ENCODE measurements around the gene PIK3R5.

The PIK3R5 gene

DNA sequence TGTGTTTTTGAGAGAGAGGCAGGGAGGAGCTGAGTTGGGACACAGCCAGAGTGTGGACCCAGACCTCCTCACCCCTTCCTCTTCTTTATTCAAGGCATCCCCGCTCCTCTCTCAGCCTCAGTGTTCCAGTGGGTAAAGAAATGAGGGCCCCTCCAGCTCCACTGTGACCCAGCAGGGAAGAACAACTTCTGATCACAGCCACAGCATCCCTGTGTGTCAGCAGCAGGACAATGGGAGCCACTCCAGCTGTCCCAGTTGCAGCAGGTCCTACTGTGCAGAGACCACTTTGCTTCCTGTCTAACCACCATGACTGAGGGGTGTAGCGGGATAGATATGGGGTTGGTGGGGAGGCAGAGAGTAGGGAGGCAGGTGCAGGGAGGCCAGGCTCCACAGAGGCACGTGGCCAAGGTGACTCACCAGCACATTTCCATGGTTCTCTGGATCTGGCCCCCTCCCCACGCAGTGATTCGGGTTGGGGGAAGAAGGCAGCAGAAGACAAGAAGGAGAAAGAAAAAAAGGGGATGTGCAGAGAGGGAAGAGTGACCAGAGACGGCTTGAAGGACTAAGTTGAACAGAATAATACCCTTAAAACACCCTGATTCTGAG lies 24.5 kb downstream of the PIK3R5 start:
- TF ChIP-seq CTCF (IDR thresholded peaks at IDR 0.05; ENCODE audit: low read depth, low read length), result no peak
- no peak for TF ChIP-seq MYC (IDR thresholded peaks at IDR 0.05; ENCODE audit: low read depth, low read length)
- TF ChIP-seq MAX (IDR thresholded peaks at IDR 0.05; ENCODE audit: low read depth, low read length), result no peak
- TF ChIP-seq POLR2A (IDR thresholded peaks at IDR 0.05; ENCODE audit: extremely low read depth, insufficient read length), result no peak
- H3K4me3 ChIP-seq (ENCODE audit: low read depth, low read length), result no peak overlapping the region
- DNase-seq (ENCODE audit: low read depth), result no peak

DNA sequence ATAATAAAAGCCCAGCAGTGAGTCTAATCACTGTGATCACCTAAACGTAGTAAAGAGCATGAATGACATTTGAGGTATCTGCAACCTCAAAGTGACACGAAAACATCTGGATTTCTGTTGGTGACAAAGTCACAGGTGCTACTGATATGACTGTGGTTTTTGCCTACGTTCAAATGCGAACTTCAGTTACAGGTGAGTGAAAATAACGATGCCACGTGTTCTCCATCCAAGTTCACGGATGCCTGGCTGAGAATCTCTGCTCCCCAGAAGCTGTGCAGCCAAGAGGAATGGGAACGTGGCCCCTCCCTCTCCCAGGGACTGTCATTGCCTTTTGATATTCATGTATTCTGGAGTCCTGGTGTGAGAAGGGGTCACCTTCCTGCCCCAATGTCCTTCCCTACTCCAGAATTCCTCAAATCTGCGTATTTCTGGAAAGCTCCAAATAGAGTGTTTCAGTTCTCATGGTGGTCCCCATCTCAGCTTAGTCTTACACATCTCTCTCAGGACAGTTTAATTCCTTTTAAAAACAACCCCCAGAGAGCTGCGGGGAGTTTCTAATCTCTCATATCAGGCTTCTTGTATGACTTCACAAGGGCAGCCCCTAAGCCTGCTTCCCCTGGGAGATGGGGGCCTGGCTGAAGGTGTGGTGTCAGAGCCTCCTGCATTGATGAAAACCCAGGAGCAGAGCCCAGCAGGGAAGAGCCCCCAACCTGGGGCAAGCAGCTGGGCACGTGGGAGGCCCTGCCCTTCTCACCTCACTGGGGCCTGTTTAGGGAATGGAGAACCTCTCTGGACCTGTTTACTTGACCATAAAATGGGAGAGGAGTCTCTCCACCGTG lies 25.8 kb downstream of the PIK3R5 start:
- TF ChIP-seq POLR2A (IDR thresholded peaks at IDR 0.05; ENCODE audit: extremely low read depth, insufficient read length), result no peak
- no peak for TF ChIP-seq CTCF (IDR thresholded peaks at IDR 0.05; ENCODE audit: low read depth, low read length)
- TF ChIP-seq MYC (IDR thresholded peaks at IDR 0.05; ENCODE audit: low read depth, low read length), result no peak
- no peak for TF ChIP-seq MAX (IDR thresholded peaks at IDR 0.05; ENCODE audit: low read depth, low read length)
- DNase-seq (ENCODE audit: low read depth), result no peak
- no peak overlapping the region for H3K4me3 ChIP-seq (ENCODE audit: low read depth, low read length)

DNA sequence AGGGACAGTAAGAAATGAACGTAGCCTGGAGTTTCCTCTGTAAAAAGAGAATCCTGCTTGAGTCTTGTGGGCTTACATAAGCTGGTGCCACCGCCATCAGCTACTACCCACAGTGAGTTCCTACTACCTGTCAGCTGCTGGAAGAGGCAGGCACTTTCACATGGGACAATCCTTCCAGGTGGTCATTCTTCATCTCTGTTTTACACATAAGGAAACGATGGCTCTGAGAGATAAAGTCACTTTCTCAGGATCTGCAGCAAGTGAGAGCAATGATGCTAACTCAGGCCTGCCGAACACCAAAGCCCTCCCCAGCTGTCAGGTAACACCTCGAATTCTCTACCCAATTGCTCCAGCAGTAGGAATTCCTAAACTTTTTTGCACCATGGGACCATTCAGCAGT lies 26.6 kb downstream of the PIK3R5 start:
- TF ChIP-seq MAX (IDR thresholded peaks at IDR 0.05; ENCODE audit: low read depth, low read length) (no peak), CTCF (IDR thresholded peaks at IDR 0.05; ENCODE audit: low read depth, low read length) (no peak), POLR2A (IDR thresholded peaks at IDR 0.05; ENCODE audit: extremely low read depth, insufficient read length) (no peak), MYC (IDR thresholded peaks at IDR 0.05; ENCODE audit: low read depth, low read length) (no peak)
- no peak for DNase-seq (ENCODE audit: low read depth)
- no peak overlapping the region for H3K4me3 ChIP-seq (ENCODE audit: low read depth, low read length)

DNA sequence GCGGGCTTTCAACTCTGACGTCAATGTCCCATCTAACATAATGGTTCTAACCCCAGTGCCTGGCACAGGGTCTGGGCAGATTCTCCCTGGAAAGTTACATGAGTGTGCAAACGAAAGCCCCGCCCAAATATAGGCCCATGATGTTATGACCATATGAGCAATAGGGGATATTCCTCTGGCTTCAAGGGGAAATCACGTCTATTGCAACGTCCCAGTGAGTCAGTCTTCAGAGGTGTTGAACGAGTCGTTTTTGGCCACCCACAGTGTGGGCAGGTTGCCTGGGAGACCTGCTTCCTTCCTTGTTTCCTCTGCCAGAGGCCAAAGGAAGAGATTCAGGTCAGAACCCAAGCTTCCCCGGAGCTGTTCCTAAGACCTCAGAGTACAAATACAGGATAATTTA lies 30.3 kb downstream of the PIK3R5 start:
- TF ChIP-seq POLR2A (IDR thresholded peaks at IDR 0.05; ENCODE audit: extremely low read depth, insufficient read length) (no peak), MYC (IDR thresholded peaks at IDR 0.05; ENCODE audit: low read depth, low read length) (no peak)
- DNase-seq (ENCODE audit: low read depth), result peak; percentile 51

GRCh38 chr17:8934346-8934745 lies 31.2 kb downstream of the PIK3R5 start:
- no peak for DNase-seq (ENCODE audit: low read depth)
- H3K4me3 ChIP-seq (ENCODE audit: low read depth, low read length), result no peak overlapping the region
- TF ChIP-seq CTCF (IDR thresholded peaks at IDR 0.05; ENCODE audit: low read depth, low read length), result no peak
- TF ChIP-seq POLR2A (IDR thresholded peaks at IDR 0.05; ENCODE audit: extremely low read depth, insufficient read length), result no peak
- TF ChIP-seq MAX (IDR thresholded peaks at IDR 0.05; ENCODE audit: low read depth, low read length), result no peak
- no peak for TF ChIP-seq MYC (IDR thresholded peaks at IDR 0.05; ENCODE audit: low read depth, low read length)

More for the DNA sequence above, 30.3 kb downstream of the PIK3R5 start:
- no peak overlapping the region for H3K4me3 ChIP-seq (ENCODE audit: low read depth, low read length)

DNA sequence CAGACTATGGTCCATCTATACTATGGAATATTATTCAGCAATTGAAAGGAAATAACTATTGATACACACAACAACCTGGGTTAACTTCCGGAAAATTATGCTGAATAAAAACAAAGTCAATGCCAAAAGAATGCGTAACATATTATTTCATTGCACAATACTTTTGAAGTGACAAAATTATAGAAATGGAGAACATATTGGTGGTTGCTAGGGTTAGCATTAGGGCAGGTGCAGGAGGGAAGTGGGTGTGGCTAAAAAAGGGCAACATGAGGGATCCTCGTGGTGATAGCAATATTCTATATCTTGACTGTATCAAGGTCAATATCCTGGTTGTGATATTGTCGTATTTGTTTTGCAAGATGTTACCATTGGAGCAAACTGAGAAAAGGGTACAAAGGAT lies 34.9 kb downstream of the PIK3R5 start:
- no peak for TF ChIP-seq POLR2A (IDR thresholded peaks at IDR 0.05; ENCODE audit: extremely low read depth, insufficient read length)
- DNase-seq (ENCODE audit: low read depth), result no peak
- H3K4me3 ChIP-seq (ENCODE audit: low read depth, low read length), result no peak overlapping the region
